ENCODE results near the gene IL17RD. TPM values are rescaled to one million over a fixed set of nuclear protein-coding genes. Genes with fewer than 3 reads are reported as not detected.
A peak's percentile ranks its signal among the peaks of the same experiment; 100 is the strongest.

Gene IL17RD
- total and polyA plus RNA-seq, 2 donors from 2014 or later = 4.4 to 18.9 TPM

- peaks cover 0 to 2% (median 0%) of the 10 kb centered on the region in 3 donors for H3K4me1 ChIP-seq (ENCODE audit: control insufficient read depth in 2 of 3, insufficient read depth in 2 of 3, low read depth in 1 of 3, low read length in 3 of 3)
- no peaks in the 10 kb centered on the region for H3K27me3 ChIP-seq (ENCODE audit: control insufficient read depth, insufficient read depth, low read length)
- no peaks in the 10 kb centered on the region for H3K9me3 ChIP-seq (ENCODE audit: control insufficient read depth in 2 of 3, insufficient read depth in 1 of 3, low read length in 3 of 3)
- H3K27ac ChIP-seq (ENCODE audit: low read depth in 2 of 2, low read length in 2 of 2) = no peak overlapping the region
- no peak overlapping the region for H3K9ac ChIP-seq (ENCODE audit: low read length in 3 of 3)
- DNase-seq (no peak), FAIRE-seq (no peak)
- no peak overlapping the region for H3K4me3 ChIP-seq (ENCODE audit: low read length in 3 of 3)
- intact Hi-C loops (cut with DNase I) = no loop called here
- no peak for TF ChIP-seq CTCF (IDR thresholded peaks at IDR 0.05; ENCODE audit: borderline replicate concordance, extremely low read depth, insufficient read depth)
- no peaks in the 10 kb centered on the region for H3K36me3 ChIP-seq (ENCODE audit: control insufficient read depth in 2 of 3, insufficient read depth in 3 of 3, low read length in 3 of 3)
These were observed 21.2 kb downstream of the IL17RD start for GRCh38 chr3:57143886-57144459.

- intact Hi-C loops (cut with DNase I) = no loop called here
- no peak for TF ChIP-seq CTCF (IDR thresholded peaks at IDR 0.05; ENCODE audit: borderline replicate concordance, extremely low read depth, insufficient read depth)
- Histone ChIP-seq H3K4me3 (ENCODE audit: low read length in 3 of 3) (no peak overlapping the region), H3K36me3 (ENCODE audit: control insufficient read depth in 2 of 3, insufficient read depth in 3 of 3, low read length in 3 of 3) (no peaks in the 10 kb centered on the region), H3K27ac (ENCODE audit: low read depth in 2 of 2, low read length in 2 of 2) (no peak overlapping the region), H3K9ac (ENCODE audit: low read length in 3 of 3) (no peak overlapping the region), H3K27me3 (ENCODE audit: control insufficient read depth, insufficient read depth, low read length) (no peaks in the 10 kb centered on the region), H3K9me3 (ENCODE audit: control insufficient read depth in 2 of 3, insufficient read depth in 1 of 3, low read length in 3 of 3) (no peaks in the 10 kb centered on the region), H3K4me1 (ENCODE audit: control insufficient read depth in 2 of 3, insufficient read depth in 2 of 3, low read depth in 1 of 3, low read length in 3 of 3) (peaks cover 0 to 2% (median 0%) of the 10 kb centered on the region in 3 donors)
- FAIRE-seq (no peak), DNase-seq (no peak)
These were observed 22.8 kb downstream of the IL17RD start for GRCh38 chr3:57142411-57142723.

GRCh38 chr3:57141719-57142410 is 23.3 kb downstream of the IL17RD start:
- intact Hi-C loops (cut with DNase I) = no loop called here
- FAIRE-seq = no peak

More at GRCh38 chr3:57141719-57142410, 23.3 kb downstream of the IL17RD start:
- Histone ChIP-seq H3K27ac (ENCODE audit: low read depth in 2 of 2, low read length in 2 of 2) (no peak overlapping the region), H3K4me3 (ENCODE audit: low read length in 3 of 3) (no peak overlapping the region), H3K27me3 (ENCODE audit: control insufficient read depth, insufficient read depth, low read length) (no peaks in the 10 kb centered on the region), H3K4me1 (ENCODE audit: control insufficient read depth in 2 of 3, insufficient read depth in 2 of 3, low read depth in 1 of 3, low read length in 3 of 3) (peaks cover 0 to 2% (median 0%) of the 10 kb centered on the region in 3 donors), H3K9me3 (ENCODE audit: control insufficient read depth in 2 of 3, insufficient read depth in 1 of 3, low read length in 3 of 3) (no peaks in the 10 kb centered on the region), H3K9ac (ENCODE audit: low read length in 3 of 3) (no peak overlapping the region), H3K36me3 (ENCODE audit: control insufficient read depth in 2 of 3, insufficient read depth in 3 of 3, low read length in 3 of 3) (no peaks in the 10 kb centered on the region)
- no peak for TF ChIP-seq CTCF (IDR thresholded peaks at IDR 0.05; ENCODE audit: borderline replicate concordance, extremely low read depth, insufficient read depth)
- DNase-seq = peak in 1 of 5 donors; percentile 63

All from kidney (tissue), 14 donors.